Measurements from ENCODE around the gene CNTNAP2.

CNTNAP2 gene

GRCh38 chr7:146764458-146764857 is 647.9 kb downstream of the CNTNAP2 start:
- TF ChIP-seq CTCF (IDR thresholded peaks at IDR 0.05; ENCODE audit: low read depth, low read length), result no peak
- H3K36me3 ChIP-seq, result no peaks in the 10 kb centered on the region
- H3K4me1 ChIP-seq, result no peaks in the 10 kb centered on the region
- no peaks in the 10 kb centered on the region for H3K9me3 ChIP-seq
- no peak for DNase-seq
- H3K27me3 ChIP-seq, result no peaks in the 10 kb centered on the region
- no peak overlapping the region for H3K4me3 ChIP-seq (ENCODE audit: low read depth, low read length)

GRCh38 chr7:146768957-146769356 is 652.4 kb downstream of the CNTNAP2 start:
- H3K9me3 ChIP-seq, result no peaks in the 10 kb centered on the region
- H3K4me1 ChIP-seq, result no peaks in the 10 kb centered on the region
- H3K4me3 ChIP-seq (ENCODE audit: low read depth, low read length), result no peak overlapping the region
- no peaks in the 10 kb centered on the region for H3K36me3 ChIP-seq
- no peak for DNase-seq
- no peaks in the 10 kb centered on the region for H3K27me3 ChIP-seq
- TF ChIP-seq CTCF (IDR thresholded peaks at IDR 0.05; ENCODE audit: low read depth, low read length), result no peak

GRCh38 chr7:146772601-146773000 is 656.0 kb downstream of the CNTNAP2 start:
- peak; percentile 72 for TF ChIP-seq CTCF (IDR thresholded peaks at IDR 0.05; ENCODE audit: low read depth, low read length)
- Histone ChIP-seq H3K36me3 (no peaks in the 10 kb centered on the region), H3K4me1 (no peaks in the 10 kb centered on the region), H3K27me3 (no peaks in the 10 kb centered on the region), H3K4me3 (ENCODE audit: low read depth, low read length) (no peak overlapping the region), H3K9me3 (no peaks in the 10 kb centered on the region)
- peak; percentile 68 for DNase-seq

GRCh38 chr7:146773506-146773905 is 656.9 kb downstream of the CNTNAP2 start:
- H3K4me1 ChIP-seq, result no peaks in the 10 kb centered on the region
- no peaks in the 10 kb centered on the region for H3K27me3 ChIP-seq
- TF ChIP-seq CTCF (IDR thresholded peaks at IDR 0.05; ENCODE audit: low read depth, low read length), result no peak
- no peaks in the 10 kb centered on the region for H3K9me3 ChIP-seq
- H3K4me3 ChIP-seq (ENCODE audit: low read depth, low read length), result no peak overlapping the region
- H3K36me3 ChIP-seq, result no peaks in the 10 kb centered on the region
- DNase-seq, result no peak

GRCh38 chr7:146781352-146782116 is 664.9 kb downstream of the CNTNAP2 start:
- Histone ChIP-seq H3K4me3 (ENCODE audit: low read depth, low read length) (no peak overlapping the region), H3K36me3 (no peaks in the 10 kb centered on the region), H3K27me3 (no peaks in the 10 kb centered on the region), H3K9me3 (no peaks in the 10 kb centered on the region), H3K4me1 (no peaks in the 10 kb centered on the region)
- DNase-seq, result no peak
- peak; percentile 30 for TF ChIP-seq CTCF (IDR thresholded peaks at IDR 0.05; ENCODE audit: low read depth, low read length)

- no peaks in the 10 kb centered on the region for H3K27me3 ChIP-seq
- no peaks in the 10 kb centered on the region for H3K36me3 ChIP-seq
- no peak for DNase-seq
- no peaks in the 10 kb centered on the region for H3K4me1 ChIP-seq
- TF ChIP-seq CTCF (IDR thresholded peaks at IDR 0.05; ENCODE audit: low read depth, low read length), result no peak
- H3K9me3 ChIP-seq, result no peaks in the 10 kb centered on the region; the same call in 1 of the 2 replicates
- no peak overlapping the region for H3K4me3 ChIP-seq (ENCODE audit: low read depth, low read length)
Measured at GRCh38 chr7:146787266-146787665, 670.7 kb downstream of the CNTNAP2 start.
